Motor neuron (in vitro differentiated cells): ENCODE results near the gene MALRD1. TPM values are rescaled to one million over a fixed set of nuclear protein-coding genes. Genes with fewer than 3 reads are reported as not detected.
"Not testable (repeated sequence)": the region's sequence is repeated elsewhere in the genome, so short reads cannot be mapped to it uniquely, and the experiment has no call there.

ENCODE experiments used
- ATAC-seq, 8 experiments: fragments of 200-7000 bp; cut with Tn5 transposase; replicated peaks in 6 of 8; 2 replicates each; pipeline ENCODE4 v1.8.0; 2021; ENCODE audit warnings: mild to moderate bottlenecking in 8 of 8, moderate library complexity in 8 of 8
- H3K27ac ChIP-seq, 2 donors: fragments of 250-450 bp; sonication (Bioruptor Pico); 2 replicates each; pipeline ENCODE4 v1.9.0; 2021; ENCODE audit warnings: antibody characterized with exemption in 2 of 2, mild to moderate bottlenecking in 2 of 2, moderate library complexity in 1 of 2
- H3K4me1 ChIP-seq, 2 donors: fragments of 250-450 bp; sonication (Bioruptor Pico); replicated peaks in 1 of 2; 2 replicates each; pipeline ENCODE4 v1.6.1; 2021; ENCODE audit warnings: antibody characterized with exemption in 2 of 2, mild to moderate bottlenecking in 2 of 2, moderate library complexity in 1 of 2
- H3K4me3 ChIP-seq, 5 donors: fragments of 250-450 bp; sonication (Bioruptor Pico); 2 replicates each; pipeline ENCODE4 v1.9.0; 2021; ENCODE audit warnings: antibody characterized with exemption in 5 of 5, mild to moderate bottlenecking in 5 of 5, moderate library complexity in 4 of 5
- WGBS, 10 experiments: fragments of 450-650 bp; shearing (Covaris generic); methylation state at CpG; one replicate each; pipeline ENCODE4 v1.0.0; 2022; 5-methylcytosine and 5-hydroxymethylcytosine counted together
- in situ Hi-C, 9 experiments: fragments of 400-800 bp; cut with MboI; loops; one replicate each; pipeline ENCODE4 v1.15.0; 2021; ENCODE audit warnings: low sequenced_read_pairs in 9 of 9, low pct_unique_long_range_greater_than_20kb in 2 of 9; ENCODE audit not compliant: unreplicated experiment in 9 of 9
- total RNA-seq, 8 experiments: library from RNA; unstranded; fragments of 300-600 nt; gene quantifications; 2 replicates each; pipeline versions ENCODE4 v1.2.3 to v1.2.4, GENCODE V29; 2022

MALRD1 gene
- total RNA-seq, 8 experiments from 2014 or later: 0.04 to 2.4 (median 0.26) TPM

GRCh38 chr10:19491166-19491565 is 442.6 kb downstream of the MALRD1 start:
- no peak for ATAC-seq

GRCh38 chr10:19493917-19494316 is 445.3 kb downstream of the MALRD1 start:
- 50 to 100% (median 100%) methylated on average over 1 to 3 of the region's 3 CpGs; no CpG with 5 or more reads in 3 of the 10 experiments for WGBS, 10 experiments
- in situ Hi-C loops: no loop called here

More at GRCh38 chr10:19491166-19491565, 442.6 kb downstream of the MALRD1 start:
- Histone ChIP-seq H3K4me1 (no peaks in the 10 kb centered on the region), H3K27ac (no peak overlapping the region), H3K4me3 (no peak overlapping the region)
- in situ Hi-C loops: no loop called here
- WGBS, 10 experiments: 88 to 100% (median 92%) methylated on average over 2 of the region's 2 CpGs; no CpG with 5 or more reads in 2 of the 10 experiments

GRCh38 chr10:19497026-19497425 is 448.4 kb downstream of the MALRD1 start:
- H3K4me1 ChIP-seq: no peaks in the 10 kb centered on the region
- no peak overlapping the region for H3K27ac ChIP-seq
- in situ Hi-C loops: no loop called here
- H3K4me3 ChIP-seq: no peak overlapping the region
- 34 to 100% (median 86%) methylated on average over 2 to 4 of the region's 4 CpGs for WGBS, 10 experiments
- no peak for ATAC-seq

More at GRCh38 chr10:19493917-19494316, 445.3 kb downstream of the MALRD1 start:
- Histone ChIP-seq H3K4me3 (no peak overlapping the region), H3K27ac (no peak overlapping the region), H3K4me1 (no peaks in the 10 kb centered on the region)
- no peak for ATAC-seq

GRCh38 chr10:19498393-19499290 is 450.0 kb downstream of the MALRD1 start:
- no peak overlapping the region for H3K27ac ChIP-seq
- WGBS, 10 experiments: 0 to 100% (median 67%) methylated on average over 1 of the region's 1 CpG; no CpG with 5 or more reads in 3 of the 10 experiments
- H3K4me1 ChIP-seq: no peaks in the 10 kb centered on the region
- in situ Hi-C loops: no loop called here
- ATAC-seq: peak in 2 of 8 experiments; percentile 79 to 93
- no peak overlapping the region for H3K4me3 ChIP-seq

GRCh38 chr10:19499291-19499770 is 450.7 kb downstream of the MALRD1 start:
- H3K4me3 ChIP-seq: no peak overlapping the region
- H3K27ac ChIP-seq: no peak overlapping the region
- ATAC-seq: peak in 1 of 8 experiments; percentile 18
- in situ Hi-C loops: no loop called here
- WGBS, 10 experiments: 0 to 100% (median 89%) methylated on average over 1 of the region's 1 CpG; no CpG with 5 or more reads in 2 of the 10 experiments
- no peaks in the 10 kb centered on the region for H3K4me1 ChIP-seq

- no peaks in the 10 kb centered on the region for H3K4me1 ChIP-seq
- 40 to 100% (median 100%) methylated on average over 1 of the region's 1 CpG; no CpG with 5 or more reads in 5 of the 10 experiments for WGBS, 10 experiments
- no peak overlapping the region for H3K27ac ChIP-seq
- ATAC-seq: no peak
- in situ Hi-C loops: no loop called here
- H3K4me3 ChIP-seq: no peak overlapping the region
Observed at GRCh38 chr10:19500959-19501358, 452.4 kb downstream of the MALRD1 start.

GRCh38 chr10:19505320-19506312 is 457.0 kb downstream of the MALRD1 start:
- 24 to 100% (median 84%) methylated on average over 2 to 6 of the region's 6 CpGs for WGBS, 10 experiments
- Histone ChIP-seq H3K4me1 (no peaks in the 10 kb centered on the region), H3K4me3 (no peak overlapping the region), H3K27ac (no peak overlapping the region)
- in situ Hi-C loops: no loop called here
- peak in 3 of 8 experiments; percentile 19 to 93 (median 47) for ATAC-seq

- H3K4me3 ChIP-seq, H3K4me1 ChIP-seq, in situ Hi-C loops, ATAC-seq, H3K27ac ChIP-seq: not testable (repeated sequence)
- 4 to 100% (median 68%) methylated on average over 1 to 4 of the region's 8 CpGs; no CpG with 5 or more reads in 3 of the 10 experiments for WGBS, 10 experiments
Observed at GRCh38 chr10:19510005-19510732, 461.6 kb downstream of the MALRD1 start.

- H3K27ac ChIP-seq: no peak overlapping the region
- ATAC-seq: no peak
- in situ Hi-C loops: no loop called here
- no peaks in the 10 kb centered on the region for H3K4me1 ChIP-seq
- H3K4me3 ChIP-seq: no peak overlapping the region
Observed at GRCh38 chr10:19518109-19518508, 469.5 kb downstream of the MALRD1 start.

- WGBS, 10 experiments: 0 to 100% (median 67%) methylated on average over 1 of the region's 1 CpG
- ATAC-seq: no peak
- in situ Hi-C loops: no loop called here
Observed at GRCh38 chr10:19518632-19519031, 470.0 kb downstream of the MALRD1 start.

GRCh38 chr10:19531324-19531723 is 482.7 kb downstream of the MALRD1 start:
- in situ Hi-C loops: no loop called here
- H3K4me3 ChIP-seq: no peak overlapping the region
- H3K4me1 ChIP-seq: no peaks in the 10 kb centered on the region
- WGBS, 10 experiments: 0 to 76% (median 50%) methylated on average over 1 to 3 of the region's 3 CpGs; no CpG with 5 or more reads in 2 of the 10 experiments
- no peak overlapping the region for H3K27ac ChIP-seq
- no peak for ATAC-seq

More at GRCh38 chr10:19518632-19519031, 470.0 kb downstream of the MALRD1 start:
- Histone ChIP-seq H3K27ac (no peak overlapping the region), H3K4me1 (no peaks in the 10 kb centered on the region), H3K4me3 (no peak overlapping the region)

- no peak for ATAC-seq
Observed at GRCh38 chr10:19532411-19532810, 483.8 kb downstream of the MALRD1 start.

More at GRCh38 chr10:19532411-19532810, 483.8 kb downstream of the MALRD1 start:
- no peak overlapping the region for H3K27ac ChIP-seq
- in situ Hi-C loops: no loop called here
- H3K4me3 ChIP-seq: no peak overlapping the region
- 42 to 100% (median 89%) methylated on average over 1 to 2 of the region's 3 CpGs for WGBS, 10 experiments
- H3K4me1 ChIP-seq: no peaks in the 10 kb centered on the region
